ENCODE measurements around the gene RASA1. TPM values are rescaled to one million over a fixed set of nuclear protein-coding genes. Genes with fewer than 3 reads are reported as not detected.

Gene RASA1
- total and polyA plus RNA-seq, 9 of the 15 experiments (the other 6 are each of a cell fraction or from before 2014, with no cell fraction given), result 3.2 to 17.3 (median 9.2) TPM

DNA sequence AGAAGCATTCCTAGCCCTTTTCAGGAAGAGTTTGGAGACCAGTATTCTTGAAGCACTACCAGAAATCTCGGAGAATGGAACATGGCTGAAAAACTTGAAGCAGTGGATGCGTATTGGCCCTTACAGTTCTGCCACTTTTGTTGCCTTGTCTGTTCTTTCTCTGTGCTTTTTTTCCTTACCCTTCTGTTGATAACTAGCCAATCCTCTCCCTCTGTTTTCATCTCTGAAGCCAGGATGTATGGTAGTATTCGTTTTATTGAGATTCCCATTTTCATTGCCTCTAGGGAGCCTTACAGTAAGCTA is 145.6 kb downstream of the RASA1 start (continued):
- TF ChIP-seq FIP1L1 (IDR thresholded peaks at IDR 0.05; ENCODE audit: low read depth, low read length, poor library complexity, severe bottlenecking), result no peak
- no peak for TF ChIP-seq BRD4 (IDR thresholded peaks at IDR 0.05)
- peak; percentile 6 for TF ChIP-seq NFYB (IDR thresholded peaks at IDR 0.05; ENCODE audit: extremely low read depth, insufficient read length)
- TF ChIP-seq, protein P1, sequence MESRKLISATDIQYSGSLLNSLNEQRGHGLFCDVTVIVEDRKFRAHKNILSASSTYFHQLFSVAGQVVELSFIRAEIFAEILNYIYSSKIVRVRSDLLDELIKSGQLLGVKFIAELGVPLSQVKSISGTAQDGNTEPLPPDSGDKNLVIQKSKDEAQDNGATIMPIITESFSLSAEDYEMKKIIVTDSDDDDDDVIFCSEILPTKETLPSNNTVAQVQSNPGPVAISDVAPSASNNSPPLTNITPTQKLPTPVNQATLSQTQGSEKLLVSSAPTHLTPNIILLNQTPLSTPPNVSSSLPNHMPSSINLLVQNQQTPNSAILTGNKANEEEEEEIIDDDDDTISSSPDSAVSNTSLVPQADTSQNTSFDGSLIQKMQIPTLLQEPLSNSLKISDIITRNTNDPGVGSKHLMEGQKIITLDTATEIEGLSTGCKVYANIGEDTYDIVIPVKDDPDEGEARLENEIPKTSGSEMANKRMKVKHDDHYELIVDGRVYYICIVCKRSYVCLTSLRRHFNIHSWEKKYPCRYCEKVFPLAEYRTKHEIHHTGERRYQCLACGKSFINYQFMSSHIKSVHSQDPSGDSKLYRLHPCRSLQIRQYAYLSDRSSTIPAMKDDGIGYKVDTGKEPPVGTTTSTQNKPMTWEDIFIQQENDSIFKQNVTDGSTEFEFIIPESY (CRISPR knock-in tag; IDR thresholded peaks at IDR 0.05), result no peak
- TF ChIP-seq ZNF717 (CRISPR knock-in tag; IDR thresholded peaks at IDR 0.05), result 0 out of 2 replicates have a peak, but pooled peaks have one; percentile 39

DNA sequence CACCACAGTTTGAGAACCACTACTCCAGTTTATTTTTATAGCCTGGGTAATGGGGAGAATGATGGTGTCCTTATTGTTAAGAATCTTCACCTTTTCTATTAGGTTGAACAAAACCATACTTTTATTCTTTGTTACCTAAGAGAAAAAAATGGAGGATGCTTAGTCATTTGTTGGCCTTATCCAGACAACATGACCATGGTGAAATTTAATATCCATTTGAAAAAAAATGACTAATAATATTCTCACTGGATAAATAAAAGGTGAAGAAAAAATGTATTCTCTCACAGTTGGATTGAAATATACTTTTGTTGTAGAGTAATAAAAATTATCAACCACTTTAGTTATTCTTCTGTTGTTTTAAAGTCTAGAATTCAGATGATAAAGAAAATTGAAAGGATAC is 150.8 kb downstream of the RASA1 start:
- BruUV-seq (replicated peaks), result no TSS peak
- FAIRE-seq (no peak), ATAC-seq (no peak), DNase-seq (ENCODE audit: extremely low read depth in 1 of 4, low spot score in 3 of 4) (no peak)
- H3K36me3 ChIP-seq (ENCODE audit: control insufficient read depth, insufficient read depth, low read length), result no peaks in the 10 kb centered on the region
- H3K27me3 ChIP-seq (ENCODE audit: control insufficient read depth in 2 of 2, insufficient read depth in 2 of 2, low read length in 2 of 2), result no peaks in the 10 kb centered on the region
- no peaks in the 10 kb centered on the region for H3K4me1 ChIP-seq (replicated peaks in 1 of 2; ENCODE audit: control insufficient read depth in 2 of 2, insufficient read depth in 2 of 2, low read length in 2 of 2)
- no peaks in the 10 kb centered on the region for H3K9me1 ChIP-seq (ENCODE audit: control insufficient read depth, insufficient read depth, low read length)
- in situ Hi-C loops (cut with MboI), result no loop called here
- no peak overlapping the region for H2AFZ ChIP-seq (ENCODE audit: low read depth, low read length)
- H4K20me1 ChIP-seq (replicated peaks; ENCODE audit: control insufficient read depth, insufficient read depth, low read length), result no peaks in the 10 kb centered on the region
- no peaks in the 10 kb centered on the region for H3K79me2 ChIP-seq (ENCODE audit: control insufficient read depth, insufficient read depth, low read length)
- ChIA-PET POLR2A (no interaction called here), CTCF (ENCODE audit: low intra/inter-chr PET ratio) (no interaction called here)
- no peaks in the 10 kb centered on the region for H3K9me3 ChIP-seq (replicated peaks; ENCODE audit: control insufficient read depth, insufficient read depth, low read depth, low read length)
- TF ChIP-seq, protein P2, sequence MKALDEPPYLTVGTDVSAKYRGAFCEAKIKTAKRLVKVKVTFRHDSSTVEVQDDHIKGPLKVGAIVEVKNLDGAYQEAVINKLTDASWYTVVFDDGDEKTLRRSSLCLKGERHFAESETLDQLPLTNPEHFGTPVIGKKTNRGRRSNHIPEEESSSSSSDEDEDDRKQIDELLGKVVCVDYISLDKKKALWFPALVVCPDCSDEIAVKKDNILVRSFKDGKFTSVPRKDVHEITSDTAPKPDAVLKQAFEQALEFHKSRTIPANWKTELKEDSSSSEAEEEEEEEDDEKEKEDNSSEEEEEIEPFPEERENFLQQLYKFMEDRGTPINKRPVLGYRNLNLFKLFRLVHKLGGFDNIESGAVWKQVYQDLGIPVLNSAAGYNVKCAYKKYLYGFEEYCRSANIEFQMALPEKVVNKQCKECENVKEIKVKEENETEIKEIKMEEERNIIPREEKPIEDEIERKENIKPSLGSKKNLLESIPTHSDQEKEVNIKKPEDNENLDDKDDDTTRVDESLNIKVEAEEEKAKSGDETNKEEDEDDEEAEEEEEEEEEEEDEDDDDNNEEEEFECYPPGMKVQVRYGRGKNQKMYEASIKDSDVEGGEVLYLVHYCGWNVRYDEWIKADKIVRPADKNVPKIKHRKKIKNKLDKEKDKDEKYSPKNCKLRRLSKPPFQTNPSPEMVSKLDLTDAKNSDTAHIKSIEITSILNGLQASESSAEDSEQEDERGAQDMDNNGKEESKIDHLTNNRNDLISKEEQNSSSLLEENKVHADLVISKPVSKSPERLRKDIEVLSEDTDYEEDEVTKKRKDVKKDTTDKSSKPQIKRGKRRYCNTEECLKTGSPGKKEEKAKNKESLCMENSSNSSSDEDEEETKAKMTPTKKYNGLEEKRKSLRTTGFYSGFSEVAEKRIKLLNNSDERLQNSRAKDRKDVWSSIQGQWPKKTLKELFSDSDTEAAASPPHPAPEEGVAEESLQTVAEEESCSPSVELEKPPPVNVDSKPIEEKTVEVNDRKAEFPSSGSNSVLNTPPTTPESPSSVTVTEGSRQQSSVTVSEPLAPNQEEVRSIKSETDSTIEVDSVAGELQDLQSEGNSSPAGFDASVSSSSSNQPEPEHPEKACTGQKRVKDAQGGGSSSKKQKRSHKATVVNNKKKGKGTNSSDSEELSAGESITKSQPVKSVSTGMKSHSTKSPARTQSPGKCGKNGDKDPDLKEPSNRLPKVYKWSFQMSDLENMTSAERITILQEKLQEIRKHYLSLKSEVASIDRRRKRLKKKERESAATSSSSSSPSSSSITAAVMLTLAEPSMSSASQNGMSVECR (CRISPR knock-in tag; IDR thresholded peaks at IDR 0.05), result no peak
- TF ChIP-seq ZNF253 (CRISPR knock-in tag; conservative IDR thresholded peaks at IDR 0.05) (no peak), FOXK2 (conservative IDR thresholded peaks at IDR 0.05 in 1 of 2, IDR thresholded peaks at IDR 0.05 in 1 of 2; ENCODE audit: low read depth in 2 of 2) (no peak)
- H3K4me2 ChIP-seq (ENCODE audit: insufficient read depth, low read length), result no peak overlapping the region
- H3K27ac ChIP-seq (ENCODE audit: extremely low read depth, low read depth, low read length), result no peak overlapping the region
- no peak overlapping the region for H3K9ac ChIP-seq (ENCODE audit: insufficient read depth in 1 of 2, low read depth in 2 of 2, low read length in 2 of 2)
- intact Hi-C loops (cut with micrococcal nuclease), result loop anchor here (10.0 kb wide), 1 partner anchor 1276 kb away; no protein-coding TSS in a partner anchor
- no peak overlapping the region for H3K4me3 ChIP-seq

Measured in K562 (cell line).